ENCODE measurements around the gene STAM2. TPM values are rescaled to one million over a fixed set of nuclear protein-coding genes. Genes with fewer than 3 reads are reported as not detected.
"Not testable (repeated sequence)": the region's sequence is repeated elsewhere in the genome, so short reads cannot be mapped to it uniquely, and the experiment has no call there.

Gene STAM2
- total and polyA plus RNA-seq, 3 donors from 2014 or later: 35.7 to 47.6 (median 37.7) TPM

DNA sequence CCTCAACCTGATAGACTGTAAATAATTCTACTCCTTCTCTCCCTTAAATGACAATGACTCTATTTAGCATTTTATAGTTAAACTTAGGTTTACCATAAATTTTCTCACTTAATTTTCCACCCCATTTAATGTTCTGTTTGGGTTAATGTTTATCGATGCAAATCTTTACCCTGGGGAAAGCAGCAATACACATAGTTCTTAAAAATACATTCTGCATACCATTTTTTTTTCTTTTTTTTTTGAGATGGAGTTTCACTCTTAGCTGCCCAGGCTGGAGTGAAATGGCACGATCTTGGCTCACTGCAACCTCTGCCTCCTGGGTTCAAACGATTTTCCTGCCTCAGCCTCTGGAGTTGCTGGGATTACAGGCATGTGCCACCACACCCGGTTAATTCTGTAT lies 14.0 kb downstream of the STAM2 start:
- WGBS, 2 donors: 86 to 89% methylated on average over 4 of the region's 4 CpGs

DNA sequence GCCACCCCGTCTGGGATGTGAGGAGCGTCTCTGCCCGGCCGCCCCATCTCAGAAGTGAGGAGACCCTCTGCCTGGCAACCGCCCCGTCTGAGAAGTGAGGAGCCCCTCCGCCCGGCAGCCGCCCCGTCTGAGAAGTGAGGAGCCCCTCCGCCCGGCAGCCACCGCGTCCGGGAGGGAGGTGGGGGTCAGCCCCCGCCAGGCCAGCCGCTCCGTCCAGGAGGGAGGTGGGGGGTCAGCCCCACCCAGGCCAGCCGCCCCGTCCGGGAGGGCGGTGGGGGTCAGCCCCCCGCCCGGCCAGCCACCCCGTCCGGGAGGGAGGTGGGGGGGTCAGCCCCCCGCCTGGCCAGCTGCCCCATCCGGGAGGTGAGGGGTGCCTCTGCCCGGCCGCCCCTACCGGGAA lies 15.2 kb downstream of the STAM2 start:
- intact Hi-C loops (cut with DNase I; ENCODE audit: low total_unique reads): loop anchor here (10.0 kb wide), 1 partner anchor 126 kb away; no protein-coding TSS in a partner anchor

More for the DNA sequence above, 14.0 kb downstream of the STAM2 start:
- no peaks in the 10 kb centered on the region for H3K36me3 ChIP-seq (ENCODE audit: low read depth, missing control alignments)
- H3K27ac ChIP-seq: no peak overlapping the region
- TF ChIP-seq POLR2A (IDR thresholded peaks at IDR 0.05): no peak
- TF ChIP-seq, protein P1, sequence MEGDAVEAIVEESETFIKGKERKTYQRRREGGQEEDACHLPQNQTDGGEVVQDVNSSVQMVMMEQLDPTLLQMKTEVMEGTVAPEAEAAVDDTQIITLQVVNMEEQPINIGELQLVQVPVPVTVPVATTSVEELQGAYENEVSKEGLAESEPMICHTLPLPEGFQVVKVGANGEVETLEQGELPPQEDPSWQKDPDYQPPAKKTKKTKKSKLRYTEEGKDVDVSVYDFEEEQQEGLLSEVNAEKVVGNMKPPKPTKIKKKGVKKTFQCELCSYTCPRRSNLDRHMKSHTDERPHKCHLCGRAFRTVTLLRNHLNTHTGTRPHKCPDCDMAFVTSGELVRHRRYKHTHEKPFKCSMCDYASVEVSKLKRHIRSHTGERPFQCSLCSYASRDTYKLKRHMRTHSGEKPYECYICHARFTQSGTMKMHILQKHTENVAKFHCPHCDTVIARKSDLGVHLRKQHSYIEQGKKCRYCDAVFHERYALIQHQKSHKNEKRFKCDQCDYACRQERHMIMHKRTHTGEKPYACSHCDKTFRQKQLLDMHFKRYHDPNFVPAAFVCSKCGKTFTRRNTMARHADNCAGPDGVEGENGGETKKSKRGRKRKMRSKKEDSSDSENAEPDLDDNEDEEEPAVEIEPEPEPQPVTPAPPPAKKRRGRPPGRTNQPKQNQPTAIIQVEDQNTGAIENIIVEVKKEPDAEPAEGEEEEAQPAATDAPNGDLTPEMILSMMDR (IDR thresholded peaks at IDR 0.05): no peak
- peaks cover 6% of the 10 kb centered on the region for H3K4me1 ChIP-seq
- intact Hi-C loops (cut with DNase I; ENCODE audit: low total_unique reads): loop anchor here (10.0 kb wide), 1 partner anchor 127 kb away; no protein-coding TSS in a partner anchor
- no peaks in the 10 kb centered on the region for H3K9me3 ChIP-seq
- no peak for DNase-seq
- no peaks in the 10 kb centered on the region for H3K27me3 ChIP-seq
- H3K4me3 ChIP-seq: no peak overlapping the region

DNA sequence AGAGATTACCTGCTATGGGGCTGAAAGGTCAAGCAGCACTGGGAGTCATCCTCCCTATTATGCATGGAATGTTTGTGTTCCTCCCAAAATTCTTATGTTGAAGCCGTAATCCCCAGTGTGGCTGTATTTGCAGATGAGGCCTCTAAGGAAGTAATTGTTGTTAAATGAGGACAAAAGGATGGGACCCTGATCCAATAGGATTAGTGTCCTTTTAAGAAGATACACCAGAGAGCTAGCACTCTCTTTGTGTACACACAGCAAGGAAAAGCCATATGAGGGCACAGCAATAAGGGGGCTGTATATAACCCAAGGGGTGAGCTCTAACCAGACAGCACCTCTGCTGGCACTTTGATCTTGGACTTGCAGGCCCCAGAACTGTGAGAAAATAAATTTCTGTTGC lies 18.3 kb downstream of the STAM2 start:
- intact Hi-C loops (cut with DNase I; ENCODE audit: low total_unique reads): no loop called here
- Histone ChIP-seq H3K36me3 (ENCODE audit: low read depth, missing control alignments) (no peaks in the 10 kb centered on the region), H3K4me1 (no peaks in the 10 kb centered on the region), H3K27me3 (no peaks in the 10 kb centered on the region), H3K9me3 (no peaks in the 10 kb centered on the region), H3K4me3 (no peak overlapping the region), H3K27ac (no peak overlapping the region)
- TF ChIP-seq, protein P1 (IDR thresholded peaks at IDR 0.05): no peak
- no peak for TF ChIP-seq POLR2A (IDR thresholded peaks at IDR 0.05)
- WGBS, 2 donors: 89 to 100% methylated on average over 1 of the region's 1 CpG
- no peak for DNase-seq

More for the DNA sequence above, 15.2 kb downstream of the STAM2 start:
- not testable (repeated sequence) for H3K36me3 ChIP-seq (ENCODE audit: low read depth, missing control alignments); DNase-seq; H3K27ac ChIP-seq; H3K9me3 ChIP-seq; H3K4me1 ChIP-seq; H3K4me3 ChIP-seq; H3K27me3 ChIP-seq
- 78 to 96% methylated on average over 9 to 19 of the region's 31 CpGs for WGBS, 2 donors

DNA sequence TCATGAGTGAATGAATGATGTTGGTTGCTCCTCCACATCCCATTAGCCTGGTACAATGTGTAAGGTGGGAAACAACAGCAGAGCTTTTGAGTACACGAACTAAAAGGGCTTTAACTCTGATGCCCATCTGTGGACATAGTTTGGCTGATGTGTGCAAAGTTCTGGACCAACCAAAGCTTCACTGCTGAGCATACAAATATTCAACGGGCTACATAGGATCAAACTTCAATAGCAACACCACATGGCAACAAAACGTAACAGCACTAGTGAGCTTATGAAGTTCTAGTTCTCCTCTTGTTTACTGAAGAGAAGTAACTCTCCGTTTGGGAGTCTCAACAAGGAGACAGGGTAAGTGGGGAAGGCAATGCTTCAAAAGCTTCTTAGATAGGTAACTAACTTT lies 20.4 kb downstream of the STAM2 start:
- intact Hi-C loops (cut with DNase I; ENCODE audit: low total_unique reads): no loop called here
- H3K9me3 ChIP-seq: no peaks in the 10 kb centered on the region
- no peak for TF ChIP-seq POLR2A (IDR thresholded peaks at IDR 0.05)
- TF ChIP-seq, protein P1 (IDR thresholded peaks at IDR 0.05): no peak
- no peaks in the 10 kb centered on the region for H3K27me3 ChIP-seq
- no peak overlapping the region for H3K4me3 ChIP-seq
- 75 to 76% methylated on average over 4 of the region's 4 CpGs for WGBS, 2 donors
- no peaks in the 10 kb centered on the region for H3K36me3 ChIP-seq (ENCODE audit: low read depth, missing control alignments)
- H3K4me1 ChIP-seq: no peaks in the 10 kb centered on the region
- H3K27ac ChIP-seq: no peak overlapping the region
- no peak for DNase-seq

DNA sequence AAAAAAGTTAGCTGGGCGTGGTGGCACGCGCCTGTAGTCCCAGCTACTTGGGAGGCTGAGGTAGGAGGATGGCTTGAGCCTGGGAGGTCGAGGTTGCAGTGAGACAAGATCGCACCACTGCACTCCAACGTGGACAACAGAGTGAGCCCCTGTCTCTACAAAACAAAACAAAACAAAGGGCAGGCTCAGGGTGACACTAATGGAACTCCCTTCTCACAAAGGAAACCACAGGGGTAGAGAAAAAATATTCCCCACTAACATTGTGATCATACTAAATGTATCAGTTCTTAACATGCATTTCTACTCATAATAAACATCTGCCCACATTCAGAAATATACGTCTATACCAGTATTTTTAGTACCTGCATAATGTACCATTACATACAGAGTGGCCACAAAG lies 21.1 kb downstream of the STAM2 start:
- no peak for DNase-seq
- H3K9me3 ChIP-seq: no peaks in the 10 kb centered on the region
- H3K4me1 ChIP-seq: no peaks in the 10 kb centered on the region
- no peak for TF ChIP-seq POLR2A (IDR thresholded peaks at IDR 0.05)
- TF ChIP-seq, protein P1 (IDR thresholded peaks at IDR 0.05): no peak
- H3K27ac ChIP-seq: no peak overlapping the region
- 86 to 87% methylated on average over 7 of the region's 7 CpGs for WGBS, 2 donors
- intact Hi-C loops (cut with DNase I; ENCODE audit: low total_unique reads): no loop called here
- H3K27me3 ChIP-seq: no peaks in the 10 kb centered on the region
- no peaks in the 10 kb centered on the region for H3K36me3 ChIP-seq (ENCODE audit: low read depth, missing control alignments)
- H3K4me3 ChIP-seq: no peak overlapping the region
